IMR-90 (cell line): ENCODE data around the gene NTSR1. TPM values are rescaled to one million over a fixed set of nuclear protein-coding genes. Genes with fewer than 3 reads are reported as not detected.

Experiments
- ATAC-seq: fragments of 200-7000 bp; cut with Tn5 transposase; 2 replicates; pipeline ENCODE4 v1.9.1; 2020; ENCODE audit warnings: low read depth, mild to moderate bottlenecking, moderate library complexity
- BruUV-seq: library from RNA; stranded (reverse); fragments of 400-500 nt; replicated peaks from 2 replicates; lab custom pipeline; 2021; lab: Mats Ljungman, UMichigan
- CTCF ChIA-PET: fragments of 300-600 bp; formaldehyde crosslinking; extraction: SDS; loops from one replicate; lab custom pipeline; 2021; ENCODE audit warnings: antibody characterized with exemption; lab: Yijun Ruan, JAX
- POLR2A ChIA-PET: fragments of 300-600 bp; sonication (Branson Sonifier 250); formaldehyde crosslinking; loops from one replicate; lab custom pipeline; 2022; ENCODE audit warnings: antibody characterized with exemption; ENCODE audit not compliant: unreplicated experiment; lab: Charles Lee
- DNase-seq: peaks from one replicate; pipeline ENCODE4 v3.0.0; 2013
- H2AFZ ChIP-seq: replicated peaks from 2 replicates; pipeline ENCODE3; 2013; ENCODE audit warnings: low read length, mild to moderate bottlenecking; ENCODE audit not compliant: poor library complexity
- H2AK5ac ChIP-seq: 2 replicates; pipeline ENCODE4 v1.6.1; 2013; ENCODE audit warnings: low read depth, low read length, inconsistent platforms
- H2AK9ac ChIP-seq: replicated peaks from 2 replicates; pipeline ENCODE3; 2013; ENCODE audit warnings: mild to moderate bottlenecking, low read depth, low read length, moderate library complexity; ENCODE audit not compliant: poor library complexity
- H2BK120ac ChIP-seq: 2 replicates; pipeline ENCODE4 v1.6.1; 2013; ENCODE audit warnings: low read depth, low read length, inconsistent platforms
- H2BK15ac ChIP-seq: 3 replicates; pipeline ENCODE4 v1.6.1; 2013; ENCODE audit warnings: low read depth, low read length, inconsistent platforms
- H2BK20ac ChIP-seq: 2 replicates; pipeline ENCODE4 v1.6.1; 2013; ENCODE audit warnings: low read depth, mild to moderate bottlenecking, inconsistent platforms, low read length, moderate library complexity
- H2BK5ac ChIP-seq: 2 replicates; pipeline ENCODE4 v1.6.1; 2013; ENCODE audit warnings: mild to moderate bottlenecking, low read depth, low read length, inconsistent platforms; ENCODE audit not compliant: poor library complexity, severe bottlenecking
- H3K14ac ChIP-seq: replicated peaks from 2 replicates; pipeline ENCODE4 v1.6.1; 2013; ENCODE audit warnings: low read depth, low read length, inconsistent platforms
- H3K18ac ChIP-seq: 2 replicates; pipeline ENCODE4 v1.6.1; 2013; ENCODE audit warnings: low read depth, low read length, control low read depth
- H3K23ac ChIP-seq: 2 replicates; pipeline ENCODE4 v1.6.1; 2013; ENCODE audit warnings: low read depth, low read length, inconsistent platforms
- H3K27ac ChIP-seq: 2 replicates; pipeline ENCODE4 v1.5.1; 2013; ENCODE audit warnings: mild to moderate bottlenecking, control low read depth, low read length; ENCODE audit not compliant: insufficient read depth
- H3K27me3 ChIP-seq: 2 replicates; pipeline ENCODE4 v1.6.1; 2013; ENCODE audit warnings: low read length; ENCODE audit not compliant: control insufficient read depth, insufficient read depth
- H3K36me3 ChIP-seq: 2 replicates; pipeline ENCODE4 v1.6.1; 2013; ENCODE audit warnings: low read length, mixed read lengths; ENCODE audit not compliant: control insufficient read depth, insufficient read depth
- H3K4ac ChIP-seq: 2 replicates; pipeline ENCODE4 v1.6.1; 2013; ENCODE audit warnings: low read depth, low read length, inconsistent platforms
- H3K4me1 ChIP-seq: 2 replicates; pipeline ENCODE4 v1.6.1; 2013; ENCODE audit warnings: low read length, mixed read lengths; ENCODE audit not compliant: control insufficient read depth, insufficient read depth
- H3K4me2 ChIP-seq: 2 replicates; pipeline ENCODE4 v1.6.1; 2013; ENCODE audit warnings: low read depth, mild to moderate bottlenecking, control low read depth, low read length, moderate library complexity
- H3K4me3 ChIP-seq: 2 replicates; pipeline ENCODE4 v1.5.1; 2013; ENCODE audit warnings: low read depth, mild to moderate bottlenecking, control low read depth, low read length, moderate library complexity; ENCODE audit not compliant: insufficient read depth
- H3K56ac ChIP-seq: 2 replicates; pipeline ENCODE4 v1.6.1; 2013; ENCODE audit warnings: low read length, inconsistent platforms; ENCODE audit not compliant: insufficient read depth; ENCODE audit errors: extremely low read depth
- H3K79me1 ChIP-seq, 2 experiments: 2 replicates each; pipeline ENCODE4 v1.6.1; 2013; ENCODE audit warnings: low read length in 2 of 2, inconsistent platforms in 1 of 2, low read depth in 1 of 2
- H3K9ac ChIP-seq: 2 replicates; pipeline ENCODE4 v1.6.1; 2013; ENCODE audit warnings: low read depth, low read length, control low read depth
- H3K9me1 ChIP-seq: 2 replicates; pipeline ENCODE4 v1.6.1; 2013; ENCODE audit warnings: low read length, inconsistent platforms; ENCODE audit not compliant: insufficient read depth
- H3K9me3 ChIP-seq: 2 replicates; pipeline ENCODE4 v1.6.1; 2013; ENCODE audit warnings: low read length; ENCODE audit not compliant: control insufficient read depth, insufficient read depth
- H4K20me1 ChIP-seq: 2 replicates; pipeline ENCODE4 v1.6.1; 2013; ENCODE audit warnings: low read length, inconsistent platforms; ENCODE audit not compliant: insufficient read depth
- H4K5ac ChIP-seq: 2 replicates; pipeline ENCODE4 v1.6.1; 2013; ENCODE audit warnings: mild to moderate bottlenecking, low read depth, low read length, control low read depth
- H4K8ac ChIP-seq, 2 experiments: 2 replicates each; pipeline ENCODE4 v1.6.1; 2013; ENCODE audit warnings: low read depth in 2 of 2, low read length in 2 of 2, control low read depth in 1 of 2, inconsistent platforms in 1 of 2
- H4K91ac ChIP-seq: 2 replicates; pipeline ENCODE4 v1.6.1; 2013; ENCODE audit warnings: low read depth, low read length, inconsistent platforms; ENCODE audit not compliant: insufficient read depth
- BHLHE40 ChIP-seq: fragments of 150-350 bp; IDR thresholded peaks from 2 replicates; pipeline ENCODE4 v1.6.1; 2016; ENCODE audit warnings: mild to moderate bottlenecking, low read depth, low read length
- CEBPB ChIP-seq: IDR thresholded peaks from 2 replicates; pipeline ENCODE4 v1.6.1; 2012; ENCODE audit warnings: low read depth, low read length, improper control_type of control experiment
- CHD1 ChIP-seq: IDR thresholded peaks from 2 replicates; pipeline ENCODE4 v1.6.1; 2012; ENCODE audit warnings: low read depth, low read length, improper control_type of control experiment
- CTCF ChIP-seq: conservative IDR thresholded peaks from 2 replicates; pipeline ENCODE4 v1.5.1; 2012; ENCODE audit warnings: mild to moderate bottlenecking, low read depth, low read length, improper control_type of control experiment
- ELK1 ChIP-seq: fragments of 150-350 bp; IDR thresholded peaks from 2 replicates; pipeline ENCODE4 v1.6.1; 2016; ENCODE audit warnings: low read depth, mild to moderate bottlenecking, low read length, moderate library complexity, borderline replicate concordance
- FOS ChIP-seq: fragments of 150-350 bp; IDR thresholded peaks from 2 replicates; pipeline ENCODE4 v1.6.1; 2016; ENCODE audit warnings: low read depth, low read length
- MAZ ChIP-seq: IDR thresholded peaks from 2 replicates; pipeline ENCODE4 v1.6.1; 2012; ENCODE audit warnings: low read depth, mild to moderate bottlenecking, low read length, improper control_type of control experiment, moderate library complexity, borderline replicate concordance
- MXI1 ChIP-seq: IDR thresholded peaks from 2 replicates; pipeline ENCODE4 v1.6.1; 2012; ENCODE audit warnings: low read depth, mild to moderate bottlenecking, low read length, moderate library complexity, borderline replicate concordance
- NFE2L2 ChIP-seq: fragments of 150-350 bp; IDR thresholded peaks from 2 replicates; pipeline ENCODE4 v1.6.1; 2016; ENCODE audit warnings: low read depth, mild to moderate bottlenecking, low read length
- POLR2A ChIP-seq: IDR thresholded peaks from 2 replicates; pipeline ENCODE4 v1.6.1; 2012; ENCODE audit warnings: mild to moderate bottlenecking, low read depth, low read length
- RAD21 ChIP-seq: IDR thresholded peaks from 2 replicates; pipeline ENCODE4 v1.6.1; 2012; ENCODE audit warnings: low read length, improper control_type of control experiment
- RCOR1 ChIP-seq: IDR thresholded peaks from 2 replicates; pipeline ENCODE4 v1.6.1; 2012; ENCODE audit warnings: mild to moderate bottlenecking, low read length, improper control_type of control experiment; ENCODE audit not compliant: insufficient replicate concordance
- RFX5 ChIP-seq: IDR thresholded peaks from 2 replicates; pipeline ENCODE4 v1.8.0; 2012; ENCODE audit warnings: low read depth, mild to moderate bottlenecking, low read length, moderate library complexity
- SMC3 ChIP-seq: fragments of 150-350 bp; IDR thresholded peaks from 2 replicates; pipeline ENCODE4 v1.6.1; 2016; ENCODE audit warnings: low read depth, mild to moderate bottlenecking, antibody characterized with exemption, low read length, moderate library complexity
- USF2 ChIP-seq: fragments of 150-350 bp; IDR thresholded peaks from 2 replicates; pipeline ENCODE4 v1.6.1; 2017; ENCODE audit warnings: mild to moderate bottlenecking, antibody characterized with exemption, low read length, low read depth
- WGBS, 2 experiments: methylation state at CpG; one replicate each; pipeline versions ENCODE4 v1.1.5 to v1.1.7; 2013; ENCODE audit warnings: missing lambda C conversion rate in 2 of 2; ENCODE audit not compliant: insufficient read length in 1 of 2; ENCODE audit errors: extremely low coverage in 2 of 2; 5-methylcytosine and 5-hydroxymethylcytosine counted together
- dilution Hi-C: fragments of 300-500 bp; cut with HindIII; formaldehyde crosslinking; loops from one replicate; pipeline ENCODE4 v1.14.3; 2018; ENCODE audit warnings: low sequenced_read_pairs; ENCODE audit not compliant: unreplicated experiment
- in situ Hi-C: fragments of 300-500 bp; cut with MboI; formaldehyde crosslinking; loops from 3 replicates; pipeline ENCODE4 v1.14.3; 2019; ENCODE audit warnings: low sequenced_read_pairs, inconsistent platforms, mixed read lengths
- intact Hi-C: fragments of 100-400 bp; cut with micrococcal nuclease; formaldehyde crosslinking; loops from 2 replicates; pipeline ENCODE4 v1.10.0; 2022
- polyA plus RNA-seq, 3 experiments: library from polyadenylated mRNA; depleted of rRNA; stranded (reverse); fragments of >200 nt; gene quantifications; 2 replicates each; pipeline ENCODE4 v1.2.3, GENCODE V29; 2012; ENCODE audit warnings: low replicate concordance in 1 of 3
- total RNA-seq: library from RNA; depleted of rRNA; stranded (reverse); fragments of >200 nt; gene quantifications from 2 replicates; pipeline ENCODE4 v1.2.3, GENCODE V29; 2012

The NTSR1 gene
- total and polyA plus RNA-seq, 2 of the 4 experiments (the other 2 are of a cell fraction) = 0.54 to 1.8 TPM

DNA sequence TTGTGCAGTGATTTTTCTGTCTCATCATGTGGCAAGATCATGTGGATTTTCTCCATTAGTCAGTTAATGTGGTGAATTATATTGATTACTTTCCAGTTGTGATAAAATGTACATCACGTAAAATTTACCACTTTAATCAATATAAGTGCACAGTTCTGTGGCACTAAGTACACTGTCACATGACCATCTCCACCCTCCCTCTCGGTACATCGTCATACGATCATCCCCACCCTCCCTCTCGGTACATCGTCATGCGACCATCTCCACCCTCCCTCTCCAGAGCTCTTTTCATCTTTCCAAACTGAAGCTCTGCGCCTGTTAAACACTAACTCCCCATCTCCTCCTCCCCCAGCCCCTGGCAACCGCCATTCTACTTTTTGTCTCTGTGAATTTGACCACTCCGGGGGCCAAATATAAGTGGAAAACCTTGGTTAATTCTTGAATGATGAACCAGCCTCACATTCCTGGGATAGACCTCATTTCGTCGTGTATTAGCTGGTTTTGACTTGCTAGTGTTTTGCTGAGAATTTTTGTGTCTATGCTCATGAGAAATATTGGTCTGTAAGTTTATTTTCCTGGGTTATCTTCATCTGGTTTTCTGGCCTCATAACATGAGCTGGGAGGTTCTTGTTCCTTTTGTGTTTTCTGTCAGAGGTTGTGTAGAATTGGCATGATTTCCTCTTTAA lies 10.8 kb downstream of the NTSR1 start:
- no peak overlapping the region for H3K14ac ChIP-seq
- dilution Hi-C loops = no loop called here
- peak overlapping the region; percentile 17; the same call in 1 of the 2 replicates for H2BK120ac ChIP-seq
- in situ Hi-C loops = no loop called here
- H2BK15ac ChIP-seq = no peak overlapping the region
- H3K23ac ChIP-seq = no peak overlapping the region
- peak overlapping the region; percentile 44 for H2AFZ ChIP-seq
- DNase-seq = peak; percentile 62
- H3K27ac ChIP-seq = no peak overlapping the region
- POLR2A ChIA-PET = no interaction called here
- H3K56ac ChIP-seq = no peak overlapping the region
- peak overlapping the region; percentile 91; the same call in 1 of the 2 replicates for H2AK5ac ChIP-seq
- H3K9me3 ChIP-seq = peaks cover 6% of the 10 kb centered on the region; the same call in 1 of the 2 replicates
- no peaks in the 10 kb centered on the region for H3K9me1 ChIP-seq
- 0 out of 2 replicates have a peak, but pooled peaks cover 2% of the 10 kb centered on the region for H4K20me1 ChIP-seq
- H3K18ac ChIP-seq = no peak overlapping the region
- H2AK9ac ChIP-seq = no peak overlapping the region
- WGBS, 2 experiments = 75% methylated on average over 4 of the region's 12 CpGs; no CpG with 5 or more reads in 1 of the 2 experiments
- H3K27me3 ChIP-seq = peaks cover 7% of the 10 kb centered on the region; the same call in 1 of the 2 replicates
- BruUV-seq = no TSS peak
- no peak overlapping the region for H3K4me3 ChIP-seq
- no peak overlapping the region for H2BK20ac ChIP-seq
- no peak overlapping the region for H3K9ac ChIP-seq
- H4K8ac ChIP-seq = 0 out of 4 replicates have a peak overlapping the region, but pooled peaks of 1 of the 2 experiments have one; percentile 29
- no peak overlapping the region for H4K5ac ChIP-seq
- CTCF ChIA-PET = no interaction called here
- H4K91ac ChIP-seq = no peak overlapping the region
- intact Hi-C loops = no loop called here
- no peak; the same call in none of the 2 replicates for ATAC-seq
- peak overlapping the region; percentile 42; the same call in 1 of the 2 replicates for H3K4ac ChIP-seq
- peaks cover 0 to 9% of the 10 kb centered on the region in 2 experiments; a peak in 1 of 4 replicates for H3K79me1 ChIP-seq
- H3K4me2 ChIP-seq = no peak overlapping the region
- H2BK5ac ChIP-seq = no peak overlapping the region
- peaks cover 11% of the 10 kb centered on the region; the same call in 1 of the 2 replicates for H3K4me1 ChIP-seq
- no peaks in the 10 kb centered on the region for H3K36me3 ChIP-seq
- TF ChIP-seq MXI1 (no peak), POLR2A (no peak), CEBPB (no peak), BHLHE40 (no peak), RFX5 (no peak), ELK1 (no peak), USF2 (no peak), SMC3 (no peak), MAZ (no peak), RAD21 (no peak), FOS (no peak), CHD1 (no peak), RCOR1 (no peak), NFE2L2 (no peak), CTCF (no peak)
